Posterior vena cava (tissue), 2 donors: ENCODE measurements around the gene C3orf80. TPM values are rescaled to one million over a fixed set of nuclear protein-coding genes. Genes with fewer than 3 reads are reported as not detected.
"Not testable (repeated sequence)": the region's sequence is repeated elsewhere in the genome, so short reads cannot be mapped to it uniquely, and the experiment has no call there.

ENCODE experiments used
- DNase-seq: peaks from one replicate; pipeline ENCODE4 v3.0.0-alpha.2; 2020; ENCODE audit warnings: low spot score
- intact Hi-C, 2 donors: fragments of 100-400 bp; cut with DNase I; formaldehyde crosslinking; loops; one replicate each; pipeline versions ENCODE4 v1.14.1 to v1.14.2; 2022 to 2023
- total RNA-seq, 2 donors: library from RNA; stranded (reverse); fragmentation: NEBNext Ultra II Directional; extraction: Animal tissue kit (Norgen Biotek cat#: 25700); gene quantifications; one replicate each; pipeline ENCODE4 v1.2.1, GENCODE V29; 2021
- donor health status: DM: yes; HTN: yes; CAD: no.
- donor health status: DM: yes; HTN: yes; CAD: no.

The C3orf80 gene
- total RNA-seq, 2 donors from 2014 or later, result 0.51 to 1.5 TPM

- no peak for DNase-seq
- intact Hi-C loops, result no loop called here
These were observed 19.6 kb upstream of the C3orf80 start for GRCh38 chr3:160205606-160206005.

GRCh38 chr3:160210341-160210740, 14.9 kb upstream of the C3orf80 start:
- no peak for DNase-seq
- intact Hi-C loops, result no loop called here

DNA sequence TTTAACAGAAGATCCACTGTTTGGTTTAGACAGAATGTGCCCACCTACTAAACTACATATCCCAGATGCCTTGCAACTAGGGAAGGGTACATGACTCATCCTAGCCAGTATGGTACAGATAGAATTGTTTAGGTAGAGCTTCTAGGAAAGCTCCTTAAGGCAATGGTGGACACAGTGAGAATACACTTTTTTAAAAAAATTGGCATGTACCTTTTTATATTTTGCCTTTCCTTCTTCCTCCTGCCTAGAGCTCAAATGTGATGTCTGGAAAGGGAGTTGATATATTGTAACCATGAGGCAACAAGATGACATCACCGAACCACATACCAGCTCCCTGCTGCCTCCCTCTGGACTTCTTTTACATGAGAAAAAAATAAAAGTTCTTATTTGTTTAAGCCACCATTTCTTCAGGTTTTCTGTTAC, 14.4 kb upstream of the C3orf80 start:
- DNase-seq, result no peak
- intact Hi-C loops, result no loop called here

DNA sequence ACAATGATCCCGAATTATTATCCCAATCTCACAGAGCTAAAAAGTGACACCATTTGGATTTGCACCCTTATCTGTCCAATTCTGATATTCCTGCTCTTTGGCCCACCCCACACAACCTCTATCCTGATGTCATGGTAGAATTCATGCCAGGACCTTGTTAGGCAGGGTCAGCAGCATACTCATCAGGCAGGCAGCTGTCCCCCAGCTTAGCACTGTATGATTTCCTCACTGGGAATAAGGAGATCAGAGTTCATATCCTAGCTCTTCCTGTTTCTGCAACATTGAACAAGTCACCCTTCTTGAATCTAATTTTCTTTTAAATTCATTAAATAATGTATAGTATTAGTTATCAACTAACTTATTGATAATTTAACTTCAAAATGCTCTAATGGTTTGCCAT, 12.0 kb upstream of the C3orf80 start:
- no peak for DNase-seq
- intact Hi-C loops, result no loop called here

DNA sequence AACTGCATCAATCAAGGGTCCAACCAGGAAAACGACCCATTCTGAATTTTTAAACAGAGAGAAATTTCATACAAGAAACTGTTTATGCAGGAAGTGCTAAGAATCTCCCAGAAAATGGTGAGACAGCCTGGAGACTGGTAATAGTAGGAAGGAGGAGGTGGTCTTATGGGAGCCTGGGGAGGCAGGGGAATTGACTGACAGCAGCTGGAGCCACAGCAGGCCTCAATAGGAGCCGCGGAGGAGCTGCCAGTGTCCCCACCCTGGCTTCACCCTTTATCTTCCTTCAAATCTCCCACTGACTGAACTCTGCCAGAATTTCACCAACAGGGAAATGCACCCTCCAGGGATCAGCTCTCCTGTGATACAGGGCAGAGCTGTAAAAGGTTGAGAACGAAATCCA, 7.5 kb upstream of the C3orf80 start:
- no peak for DNase-seq
- intact Hi-C loops, result no loop called here

GRCh38 chr3:160218136-160218535, 7.1 kb upstream of the C3orf80 start:
- intact Hi-C loops, result no loop called here
- no peak for DNase-seq

DNA sequence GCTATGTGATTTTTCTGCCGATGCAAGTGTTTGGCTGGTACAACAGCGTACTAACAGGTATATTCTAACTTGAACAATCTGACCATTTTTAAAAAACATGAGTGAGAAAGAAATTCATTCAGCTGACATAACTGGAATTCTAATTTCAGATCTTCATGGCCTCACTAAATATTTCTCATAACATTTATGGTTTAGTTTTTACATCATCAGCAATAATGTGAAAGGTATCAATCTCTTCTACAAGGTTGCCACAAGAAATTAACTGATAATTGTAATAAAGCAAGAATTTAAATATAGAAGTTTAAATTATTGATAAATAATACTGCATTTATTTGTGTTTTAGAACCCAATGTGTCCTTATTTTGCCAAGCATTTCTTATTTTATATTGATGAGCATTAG, 5.2 kb upstream of the C3orf80 start:
- DNase-seq, result no peak
- intact Hi-C loops, result no loop called here

- intact Hi-C loops, result no loop called here
- no peak for DNase-seq
These were observed 4.2 kb upstream of the C3orf80 start for GRCh38 chr3:160221019-160221418.

- DNase-seq, result no peak
- intact Hi-C loops, result no loop called here
These were observed 966 bp upstream of the C3orf80 start for GRCh38 chr3:160224256-160224655.

DNA sequence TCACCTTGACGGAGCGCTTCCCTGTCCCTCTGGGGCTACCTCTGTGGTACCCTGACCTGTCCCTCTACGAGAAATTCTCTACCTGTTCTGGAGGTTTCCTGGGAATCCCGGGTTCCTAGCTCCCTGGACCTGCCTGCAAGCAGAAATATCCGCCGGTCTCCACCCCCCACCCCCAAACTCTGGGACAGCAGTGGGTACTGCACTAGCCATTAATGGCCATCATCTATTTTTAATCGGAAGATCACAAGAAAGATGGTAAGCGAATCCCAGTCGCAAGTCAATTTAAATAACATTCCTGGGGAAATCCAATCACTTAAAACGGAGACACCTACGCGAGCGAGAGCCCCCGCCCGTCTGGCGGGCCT, 429 bp upstream of the C3orf80 start:
- intact Hi-C loops, result no loop called here
- no peak for DNase-seq

GRCh38 chr3:160226026-160226907, 1.0 kb downstream of the C3orf80 start:
- intact Hi-C loops, result no loop called here
- DNase-seq, result no peak

GRCh38 chr3:160227419-160227818, 2.2 kb downstream of the C3orf80 start:
- no peak for DNase-seq
- intact Hi-C loops, result no loop called here

DNA sequence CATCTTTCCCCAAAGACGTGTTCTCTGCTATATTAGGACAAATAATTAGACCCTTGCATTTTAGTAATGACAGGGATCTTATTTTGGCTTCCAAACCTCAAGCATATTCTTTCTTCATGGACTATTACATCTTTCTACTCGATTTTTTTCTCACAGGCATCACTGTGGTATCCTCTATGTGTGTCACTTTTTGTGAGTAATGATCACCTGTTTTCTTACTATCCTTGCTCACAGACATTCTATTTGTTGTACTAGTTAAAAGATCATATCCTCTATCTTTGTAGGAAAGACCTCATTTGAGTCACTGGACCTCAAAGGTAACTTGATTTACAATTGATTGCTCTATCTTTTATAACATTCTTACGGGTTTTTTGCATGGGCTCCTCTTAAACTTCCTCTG, 6.8 kb downstream of the C3orf80 start:
- intact Hi-C loops, result no loop called here
- DNase-seq, result no peak

- DNase-seq, intact Hi-C loops: not testable (repeated sequence)
These were observed 15.5 kb downstream of the C3orf80 start for GRCh38 chr3:160240719-160241118.

GRCh38 chr3:160245261-160245800, 20.1 kb downstream of the C3orf80 start:
- intact Hi-C loops, result no loop called here
- no peak for DNase-seq

DNA sequence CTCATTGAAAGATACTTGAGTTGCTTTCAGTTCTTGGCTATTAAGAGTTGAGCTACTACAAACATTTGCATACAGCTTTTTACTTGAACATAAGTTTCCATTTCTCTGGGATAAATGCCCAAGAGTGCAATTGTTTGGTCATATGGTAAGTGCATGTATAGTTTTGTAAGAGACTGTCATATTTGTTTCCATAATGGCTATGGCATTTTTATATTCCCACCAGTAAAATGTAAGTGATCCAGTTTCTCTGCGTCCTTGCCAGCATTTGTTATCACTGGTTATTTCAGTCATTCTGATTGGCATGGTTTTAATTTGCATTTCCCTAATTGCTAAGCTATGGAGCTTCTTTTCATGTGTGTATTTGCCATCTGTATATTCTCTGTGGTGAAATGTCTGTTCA, 22.5 kb downstream of the C3orf80 start:
- no peak for DNase-seq
- intact Hi-C loops, result no loop called here

DNA sequence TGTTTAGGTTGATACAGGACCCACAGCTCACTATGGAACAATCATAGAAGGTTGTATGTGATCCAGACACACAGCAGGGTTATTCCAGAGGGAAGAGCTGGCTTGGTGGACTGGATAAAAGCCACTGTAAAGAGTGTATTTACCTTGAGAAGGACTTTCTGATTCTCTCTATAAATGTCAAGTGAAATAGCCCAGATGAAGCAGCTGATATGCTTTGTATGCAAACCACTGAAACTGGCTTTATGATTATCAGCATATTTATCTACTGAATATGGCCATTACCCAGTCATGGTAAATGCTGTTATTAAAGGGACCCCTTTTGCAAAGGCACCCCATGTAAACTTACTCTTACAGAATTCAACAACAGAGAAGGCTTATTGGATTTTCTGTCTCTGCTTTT, 28.1 kb downstream of the C3orf80 start:
- intact Hi-C loops, result no loop called here
- no peak for DNase-seq

- intact Hi-C loops, result no loop called here
- DNase-seq, result no peak
These were observed 32.4 kb downstream of the C3orf80 start for GRCh38 chr3:160257606-160258005.

GRCh38 chr3:160259589-160259988, 34.4 kb downstream of the C3orf80 start:
- no peak for DNase-seq
- intact Hi-C loops, result no loop called here

DNA sequence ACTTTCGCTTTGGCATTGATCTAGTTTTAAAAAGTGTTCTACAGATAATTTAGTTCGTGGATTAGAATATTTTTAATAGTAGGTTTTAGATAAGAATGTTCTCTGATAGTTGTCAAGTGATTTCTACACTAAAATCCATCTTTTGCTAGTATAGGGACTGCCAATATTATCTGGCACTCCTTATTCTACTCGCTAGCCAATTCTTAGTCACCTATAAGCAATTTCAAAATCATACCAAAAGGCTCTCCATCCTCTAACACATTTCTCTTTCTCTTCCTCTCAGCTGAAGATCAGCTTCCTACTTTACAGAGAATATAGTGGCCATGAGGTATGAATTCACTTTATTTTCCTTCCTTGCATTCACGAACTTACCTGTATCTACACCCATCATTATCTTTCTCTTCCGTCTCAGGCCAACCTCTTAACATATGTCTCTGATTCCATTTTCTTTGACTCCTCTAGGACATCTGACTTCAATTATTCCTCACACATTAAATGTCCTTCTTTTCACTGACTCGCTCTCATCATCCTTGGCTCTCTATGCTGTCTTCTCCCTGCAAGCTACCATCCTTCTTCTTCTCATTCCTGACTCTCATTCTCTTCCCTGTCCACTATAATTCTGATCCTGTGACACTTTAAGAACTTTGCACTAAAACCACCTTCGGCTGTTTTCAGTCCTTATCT, 35.5 kb downstream of the C3orf80 start:
- intact Hi-C loops, result no loop called here
- DNase-seq, result no peak

GRCh38 chr3:160265088-160265487, 39.9 kb downstream of the C3orf80 start:
- DNase-seq, result no peak
- intact Hi-C loops, result no loop called here
